ENCODE data around the gene NRIP1. TPM values are rescaled to one million over a fixed set of nuclear protein-coding genes. Genes with fewer than 3 reads are reported as not detected.

The NRIP1 gene
- polyA plus RNA-seq, 1 donor from 2014 or later: 48.4 TPM

DNA sequence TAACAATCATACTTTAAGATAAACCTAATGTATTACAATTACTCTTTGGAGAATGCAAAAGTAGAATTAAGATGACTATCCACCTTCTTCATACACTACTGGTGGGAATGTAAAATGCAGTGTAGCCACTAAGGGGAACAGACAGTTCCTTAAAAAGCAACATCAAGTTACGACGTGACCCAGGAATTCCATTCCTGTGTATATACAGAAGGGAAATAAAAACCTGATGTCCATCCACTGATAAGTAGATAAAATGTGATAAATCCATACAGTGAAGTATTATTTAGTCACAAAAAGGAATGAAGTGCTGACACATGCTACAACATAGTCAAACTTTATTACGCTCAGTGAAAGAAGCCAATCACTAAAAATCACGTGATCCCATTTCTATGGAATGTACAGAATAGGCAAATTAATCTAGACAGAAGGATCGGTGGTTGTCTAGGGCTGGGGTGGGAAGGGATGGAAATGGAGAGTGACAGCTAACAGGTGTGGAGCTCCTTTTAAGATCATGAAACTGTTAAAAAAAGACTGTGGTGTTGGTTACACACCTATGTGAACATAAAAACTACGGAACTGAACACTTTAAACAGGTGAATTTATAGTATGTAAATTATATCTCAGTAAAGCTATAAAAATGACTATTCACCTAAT is 42.1 kb downstream of the NRIP1 start:
- H3K27me3 ChIP-seq (ENCODE audit: insufficient read depth, low read depth, low read length): no peaks in the 10 kb centered on the region
- no peak overlapping the region for H3K27ac ChIP-seq (ENCODE audit: low read length)
- no peak overlapping the region for H2AFZ ChIP-seq (ENCODE audit: low read depth, low read length)
- no peak overlapping the region for H3K4me3 ChIP-seq (ENCODE audit: low read length)
- no peaks in the 10 kb centered on the region for H3K9me3 ChIP-seq (ENCODE audit: low read length)
- H3K4me2 ChIP-seq (ENCODE audit: low read length): no peak overlapping the region
- H3K9me2 ChIP-seq (ENCODE audit: insufficient read depth, low read length): no peaks in the 10 kb centered on the region
- peaks cover 2% of the 10 kb centered on the region for H3F3A ChIP-seq (ENCODE audit: insufficient read depth, low read length, poor library complexity, severe bottlenecking)
- H3K9ac ChIP-seq (ENCODE audit: low read length): no peak overlapping the region
- H3K79me2 ChIP-seq (replicated peaks; ENCODE audit: insufficient read depth, low read length): peaks cover 83% of the 10 kb centered on the region
- H3K36me3 ChIP-seq (ENCODE audit: insufficient read depth, low read length): no peaks in the 10 kb centered on the region
- no peaks in the 10 kb centered on the region for H4K20me1 ChIP-seq (ENCODE audit: insufficient read depth)
- TF ChIP-seq TAF1 (IDR thresholded peaks at IDR 0.05; ENCODE audit: low read depth): no peak
- TF ChIP-seq, protein P1, sequence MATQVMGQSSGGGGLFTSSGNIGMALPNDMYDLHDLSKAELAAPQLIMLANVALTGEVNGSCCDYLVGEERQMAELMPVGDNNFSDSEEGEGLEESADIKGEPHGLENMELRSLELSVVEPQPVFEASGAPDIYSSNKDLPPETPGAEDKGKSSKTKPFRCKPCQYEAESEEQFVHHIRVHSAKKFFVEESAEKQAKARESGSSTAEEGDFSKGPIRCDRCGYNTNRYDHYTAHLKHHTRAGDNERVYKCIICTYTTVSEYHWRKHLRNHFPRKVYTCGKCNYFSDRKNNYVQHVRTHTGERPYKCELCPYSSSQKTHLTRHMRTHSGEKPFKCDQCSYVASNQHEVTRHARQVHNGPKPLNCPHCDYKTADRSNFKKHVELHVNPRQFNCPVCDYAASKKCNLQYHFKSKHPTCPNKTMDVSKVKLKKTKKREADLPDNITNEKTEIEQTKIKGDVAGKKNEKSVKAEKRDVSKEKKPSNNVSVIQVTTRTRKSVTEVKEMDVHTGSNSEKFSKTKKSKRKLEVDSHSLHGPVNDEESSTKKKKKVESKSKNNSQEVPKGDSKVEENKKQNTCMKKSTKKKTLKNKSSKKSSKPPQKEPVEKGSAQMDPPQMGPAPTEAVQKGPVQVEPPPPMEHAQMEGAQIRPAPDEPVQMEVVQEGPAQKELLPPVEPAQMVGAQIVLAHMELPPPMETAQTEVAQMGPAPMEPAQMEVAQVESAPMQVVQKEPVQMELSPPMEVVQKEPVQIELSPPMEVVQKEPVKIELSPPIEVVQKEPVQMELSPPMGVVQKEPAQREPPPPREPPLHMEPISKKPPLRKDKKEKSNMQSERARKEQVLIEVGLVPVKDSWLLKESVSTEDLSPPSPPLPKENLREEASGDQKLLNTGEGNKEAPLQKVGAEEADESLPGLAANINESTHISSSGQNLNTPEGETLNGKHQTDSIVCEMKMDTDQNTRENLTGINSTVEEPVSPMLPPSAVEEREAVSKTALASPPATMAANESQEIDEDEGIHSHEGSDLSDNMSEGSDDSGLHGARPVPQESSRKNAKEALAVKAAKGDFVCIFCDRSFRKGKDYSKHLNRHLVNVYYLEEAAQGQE (IDR thresholded peaks at IDR 0.05; ENCODE audit: borderline replicate concordance): no peak
- no peak for TF ChIP-seq RAD21 (conservative IDR thresholded peaks at IDR 0.05)
- no peak for TF ChIP-seq SMC3 (conservative IDR thresholded peaks at IDR 0.05; ENCODE audit: poor library complexity)
- TF ChIP-seq, protein P2, sequence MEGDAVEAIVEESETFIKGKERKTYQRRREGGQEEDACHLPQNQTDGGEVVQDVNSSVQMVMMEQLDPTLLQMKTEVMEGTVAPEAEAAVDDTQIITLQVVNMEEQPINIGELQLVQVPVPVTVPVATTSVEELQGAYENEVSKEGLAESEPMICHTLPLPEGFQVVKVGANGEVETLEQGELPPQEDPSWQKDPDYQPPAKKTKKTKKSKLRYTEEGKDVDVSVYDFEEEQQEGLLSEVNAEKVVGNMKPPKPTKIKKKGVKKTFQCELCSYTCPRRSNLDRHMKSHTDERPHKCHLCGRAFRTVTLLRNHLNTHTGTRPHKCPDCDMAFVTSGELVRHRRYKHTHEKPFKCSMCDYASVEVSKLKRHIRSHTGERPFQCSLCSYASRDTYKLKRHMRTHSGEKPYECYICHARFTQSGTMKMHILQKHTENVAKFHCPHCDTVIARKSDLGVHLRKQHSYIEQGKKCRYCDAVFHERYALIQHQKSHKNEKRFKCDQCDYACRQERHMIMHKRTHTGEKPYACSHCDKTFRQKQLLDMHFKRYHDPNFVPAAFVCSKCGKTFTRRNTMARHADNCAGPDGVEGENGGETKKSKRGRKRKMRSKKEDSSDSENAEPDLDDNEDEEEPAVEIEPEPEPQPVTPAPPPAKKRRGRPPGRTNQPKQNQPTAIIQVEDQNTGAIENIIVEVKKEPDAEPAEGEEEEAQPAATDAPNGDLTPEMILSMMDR (IDR thresholded peaks at IDR 0.05; ENCODE audit: poor library complexity, severe bottlenecking): no peak
- TF ChIP-seq MXI1 (conservative IDR thresholded peaks at IDR 0.05; ENCODE audit: poor library complexity, severe bottlenecking): no peak
- no peak for TF ChIP-seq POLR2AphosphoS5 (IDR thresholded peaks at IDR 0.05)
- no peak for TF ChIP-seq EP300 (conservative IDR thresholded peaks at IDR 0.05; ENCODE audit: poor library complexity, severe bottlenecking)

DNA sequence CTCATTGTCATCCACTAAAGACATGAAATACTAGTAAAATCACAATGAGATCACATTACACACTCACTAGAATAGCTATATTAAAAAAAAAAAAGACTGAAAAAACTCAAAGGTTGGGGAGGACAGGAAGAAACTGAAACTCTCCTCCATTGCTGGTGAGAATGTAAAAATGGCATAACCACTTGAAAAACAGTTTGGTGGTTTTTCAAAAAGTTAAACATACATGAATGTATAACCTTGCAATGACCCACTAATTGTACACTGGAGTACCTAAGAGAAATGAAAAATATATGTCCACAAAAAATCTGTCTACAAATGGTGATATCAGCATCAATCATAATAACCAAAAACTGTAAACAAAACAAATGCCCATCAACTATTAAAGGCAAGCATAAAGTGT is 44.0 kb downstream of the NRIP1 start:
- Histone ChIP-seq H3K9ac (ENCODE audit: low read length) (no peak overlapping the region), H2AFZ (ENCODE audit: low read depth, low read length) (no peak overlapping the region), H3K79me2 (replicated peaks; ENCODE audit: insufficient read depth, low read length) (peaks cover 76% of the 10 kb centered on the region), H3K4me3 (ENCODE audit: low read length) (no peak overlapping the region), H3K27me3 (ENCODE audit: insufficient read depth, low read depth, low read length) (no peaks in the 10 kb centered on the region), H3K27ac (ENCODE audit: low read length) (no peak overlapping the region), H4K20me1 (ENCODE audit: insufficient read depth) (no peaks in the 10 kb centered on the region), H3K4me2 (ENCODE audit: low read length) (no peak overlapping the region), H3K9me2 (ENCODE audit: insufficient read depth, low read length) (no peaks in the 10 kb centered on the region), H3K36me3 (ENCODE audit: insufficient read depth, low read length) (no peaks in the 10 kb centered on the region), H3F3A (ENCODE audit: insufficient read depth, low read length, poor library complexity, severe bottlenecking) (peaks cover 4% of the 10 kb centered on the region), H3K9me3 (ENCODE audit: low read length) (no peaks in the 10 kb centered on the region)
- no peak for TF ChIP-seq POLR2AphosphoS5 (IDR thresholded peaks at IDR 0.05)
- no peak for TF ChIP-seq SMC3 (conservative IDR thresholded peaks at IDR 0.05; ENCODE audit: poor library complexity)
- no peak for TF ChIP-seq RAD21 (conservative IDR thresholded peaks at IDR 0.05)

DNA sequence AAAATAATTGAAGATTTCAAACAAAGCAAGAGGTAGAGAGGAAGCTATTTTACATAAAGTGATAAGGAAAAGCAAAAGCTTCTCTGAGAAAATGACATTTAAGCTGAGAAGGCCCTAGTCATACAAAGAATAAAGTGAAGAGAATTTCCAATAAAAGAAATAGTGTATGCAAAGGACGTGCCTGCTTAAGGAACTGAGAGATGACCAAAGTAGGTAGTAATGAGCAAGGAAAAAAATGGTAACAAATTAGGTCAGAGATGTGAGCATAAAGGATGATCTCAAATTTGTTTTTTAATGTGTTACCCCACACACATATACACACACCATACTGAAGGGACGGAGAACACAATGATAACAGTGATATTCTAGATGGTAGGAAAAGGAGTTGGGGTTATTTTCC is 46.4 kb downstream of the NRIP1 start:
- Histone ChIP-seq H3K9me3 (ENCODE audit: low read length) (no peaks in the 10 kb centered on the region), H3K9ac (ENCODE audit: low read length) (no peak overlapping the region), H3K4me2 (ENCODE audit: low read length) (no peak overlapping the region), H4K20me1 (ENCODE audit: insufficient read depth) (no peaks in the 10 kb centered on the region), H3K27ac (ENCODE audit: low read length) (peak overlapping the region; percentile 1), H3K36me3 (ENCODE audit: insufficient read depth, low read length) (no peaks in the 10 kb centered on the region), H3K9me2 (ENCODE audit: insufficient read depth, low read length) (no peaks in the 10 kb centered on the region), H3K4me3 (ENCODE audit: low read length) (no peak overlapping the region), H3K27me3 (ENCODE audit: insufficient read depth, low read depth, low read length) (no peaks in the 10 kb centered on the region), H2AFZ (ENCODE audit: low read depth, low read length) (no peak overlapping the region), H3K79me2 (replicated peaks; ENCODE audit: insufficient read depth, low read length) (peaks cover 75% of the 10 kb centered on the region), H3F3A (ENCODE audit: insufficient read depth, low read length, poor library complexity, severe bottlenecking) (peaks cover 4% of the 10 kb centered on the region)
- TF ChIP-seq SMC3 (conservative IDR thresholded peaks at IDR 0.05; ENCODE audit: poor library complexity) (no peak), MXI1 (conservative IDR thresholded peaks at IDR 0.05; ENCODE audit: poor library complexity, severe bottlenecking) (no peak), TAF1 (IDR thresholded peaks at IDR 0.05; ENCODE audit: low read depth) (no peak), RAD21 (conservative IDR thresholded peaks at IDR 0.05) (no peak), EP300 (conservative IDR thresholded peaks at IDR 0.05; ENCODE audit: poor library complexity, severe bottlenecking) (no peak), EZH2 (IDR thresholded peaks at IDR 0.05; ENCODE audit: borderline replicate concordance, insufficient read depth, low read length, poor library complexity, severe bottlenecking) (no peak), POLR2AphosphoS5 (IDR thresholded peaks at IDR 0.05) (no peak)
- TF ChIP-seq, protein P2 (IDR thresholded peaks at IDR 0.05; ENCODE audit: poor library complexity, severe bottlenecking): no peak
- TF ChIP-seq, protein P1 (IDR thresholded peaks at IDR 0.05; ENCODE audit: borderline replicate concordance): no peak

Measured in neural cell (in vitro differentiated cells).